Fibroblast of mammary gland (primary cell): ENCODE measurements around the gene ADAMTS13.

ENCODE experiments used
- DNase-seq: peaks from one replicate; pipeline ENCODE4 v3.0.0-alpha.2; 2010; ENCODE audit warnings: low read depth
- H3K4me3 ChIP-seq: 2 replicates; pipeline ENCODE4 v1.5.1; 2011; ENCODE audit warnings: low read depth, mild to moderate bottlenecking, low read length, moderate library complexity; ENCODE audit not compliant: control insufficient read depth
- TF ChIP-seq, protein P1 (sequence below): conservative IDR thresholded peaks from 2 replicates; pipeline ENCODE4 v1.5.1; 2011; ENCODE audit warnings: low read depth, low read length, inconsistent platforms; ENCODE audit not compliant: control insufficient read depth, insufficient read depth

The ADAMTS13 gene

DNA sequence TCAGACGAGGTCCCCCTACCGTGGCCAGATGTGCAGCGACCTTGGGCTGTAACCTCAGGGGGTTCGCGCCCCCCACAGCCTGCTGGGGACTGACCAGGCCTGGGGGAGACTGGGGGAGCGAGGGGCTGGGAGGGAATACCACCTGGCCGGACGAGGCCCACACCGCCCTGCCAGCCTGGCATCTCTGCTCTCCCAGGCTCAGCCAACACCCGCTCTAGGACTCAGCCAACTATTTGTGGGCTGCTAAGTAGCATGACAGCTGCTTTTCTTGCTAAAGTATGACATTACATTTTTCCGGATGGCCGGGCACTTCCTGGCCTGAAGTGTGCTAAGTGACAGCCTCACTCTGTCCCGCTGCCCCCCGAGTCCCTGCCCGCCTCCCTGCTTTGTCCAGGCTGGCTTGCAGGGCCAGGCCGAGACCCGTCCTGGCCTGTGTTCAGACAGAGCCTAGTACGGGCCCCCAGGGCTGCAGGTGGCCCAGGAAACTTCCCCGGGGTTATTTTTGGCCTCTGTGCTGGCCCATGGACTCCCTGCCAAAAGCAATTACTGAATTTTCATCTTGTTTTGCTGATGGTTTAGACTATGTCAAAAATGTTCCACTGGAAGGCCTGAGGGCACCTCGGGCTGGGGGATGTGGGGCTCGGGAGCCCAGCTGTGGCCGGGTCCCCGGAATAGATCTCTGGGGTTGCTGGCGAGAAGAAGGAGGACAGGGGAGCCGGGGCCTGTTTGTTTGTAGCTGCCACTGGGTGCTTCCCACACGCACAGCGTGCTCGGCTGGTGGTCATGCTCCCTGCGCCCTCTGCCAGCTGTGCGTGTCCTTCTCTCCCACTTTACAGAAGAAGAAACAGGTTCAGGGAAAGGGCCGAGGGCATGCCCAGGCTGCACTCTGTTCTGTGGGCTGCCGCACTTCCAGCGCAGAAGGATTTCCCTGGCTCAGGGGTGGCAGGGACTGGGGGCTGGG is 70.2 kb downstream of the ADAMTS13 start:
- TF ChIP-seq, protein P1, sequence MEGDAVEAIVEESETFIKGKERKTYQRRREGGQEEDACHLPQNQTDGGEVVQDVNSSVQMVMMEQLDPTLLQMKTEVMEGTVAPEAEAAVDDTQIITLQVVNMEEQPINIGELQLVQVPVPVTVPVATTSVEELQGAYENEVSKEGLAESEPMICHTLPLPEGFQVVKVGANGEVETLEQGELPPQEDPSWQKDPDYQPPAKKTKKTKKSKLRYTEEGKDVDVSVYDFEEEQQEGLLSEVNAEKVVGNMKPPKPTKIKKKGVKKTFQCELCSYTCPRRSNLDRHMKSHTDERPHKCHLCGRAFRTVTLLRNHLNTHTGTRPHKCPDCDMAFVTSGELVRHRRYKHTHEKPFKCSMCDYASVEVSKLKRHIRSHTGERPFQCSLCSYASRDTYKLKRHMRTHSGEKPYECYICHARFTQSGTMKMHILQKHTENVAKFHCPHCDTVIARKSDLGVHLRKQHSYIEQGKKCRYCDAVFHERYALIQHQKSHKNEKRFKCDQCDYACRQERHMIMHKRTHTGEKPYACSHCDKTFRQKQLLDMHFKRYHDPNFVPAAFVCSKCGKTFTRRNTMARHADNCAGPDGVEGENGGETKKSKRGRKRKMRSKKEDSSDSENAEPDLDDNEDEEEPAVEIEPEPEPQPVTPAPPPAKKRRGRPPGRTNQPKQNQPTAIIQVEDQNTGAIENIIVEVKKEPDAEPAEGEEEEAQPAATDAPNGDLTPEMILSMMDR = no peak
- H3K4me3 ChIP-seq = no peak overlapping the region
- no peak for DNase-seq

DNA sequence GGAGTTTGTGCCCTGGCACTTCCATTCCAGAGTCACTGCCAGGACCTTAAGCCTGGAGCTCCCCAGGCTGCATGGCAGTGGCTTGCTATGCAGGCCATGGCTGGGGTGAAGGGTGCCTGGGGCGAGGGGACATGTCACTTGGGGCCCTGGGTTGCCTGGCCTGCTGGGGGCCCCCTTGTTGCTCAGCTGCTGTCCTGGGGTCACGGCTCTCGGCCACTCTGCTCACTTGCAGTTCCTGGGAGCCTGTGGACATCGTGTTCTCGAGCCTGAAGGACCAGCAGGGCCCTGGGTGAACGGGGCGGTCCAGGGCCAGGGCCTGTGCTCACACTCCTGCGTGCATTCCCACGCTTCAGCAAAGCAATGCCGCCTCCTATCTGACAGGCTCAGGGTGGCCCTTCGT is 71.3 kb downstream of the ADAMTS13 start:
- no peak overlapping the region for H3K4me3 ChIP-seq
- TF ChIP-seq, protein P1 = no peak
- no peak for DNase-seq

DNA sequence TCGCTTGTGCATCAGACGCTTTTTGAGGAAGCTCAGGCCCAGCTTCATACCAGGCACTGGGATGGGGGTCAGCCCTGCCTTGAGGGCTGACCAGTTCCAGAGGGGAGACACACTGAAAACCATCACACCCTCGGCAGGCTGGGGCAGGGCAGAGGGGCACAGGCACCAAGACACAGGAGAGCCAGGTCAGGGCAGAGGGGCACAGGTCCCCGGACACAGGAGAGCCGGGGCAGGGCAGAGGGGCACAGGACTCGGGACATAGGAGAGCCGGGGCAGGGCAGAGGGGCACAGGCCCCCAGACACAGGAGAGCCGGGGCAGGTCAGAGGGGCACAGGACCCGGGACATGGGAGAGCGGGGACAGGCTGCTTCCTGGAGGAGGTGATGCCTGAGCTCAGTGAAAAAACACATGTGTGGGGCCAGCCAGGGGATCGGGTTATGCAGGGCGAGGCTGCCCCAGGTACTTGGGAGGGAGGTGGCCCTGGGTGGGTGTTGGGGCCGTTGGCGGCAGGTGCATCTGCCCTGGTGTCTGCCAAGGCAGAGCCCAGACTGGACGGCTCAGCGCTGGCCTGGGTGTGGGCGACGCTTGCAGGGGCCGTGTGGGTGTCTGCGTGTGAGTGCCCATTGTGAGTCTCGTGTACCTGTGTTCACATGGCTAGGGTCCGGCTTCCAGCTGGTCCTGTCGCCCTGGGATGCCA is 71.8 kb downstream of the ADAMTS13 start:
- DNase-seq = no peak
- no peak overlapping the region for H3K4me3 ChIP-seq
- TF ChIP-seq, protein P1 = no peak

DNA sequence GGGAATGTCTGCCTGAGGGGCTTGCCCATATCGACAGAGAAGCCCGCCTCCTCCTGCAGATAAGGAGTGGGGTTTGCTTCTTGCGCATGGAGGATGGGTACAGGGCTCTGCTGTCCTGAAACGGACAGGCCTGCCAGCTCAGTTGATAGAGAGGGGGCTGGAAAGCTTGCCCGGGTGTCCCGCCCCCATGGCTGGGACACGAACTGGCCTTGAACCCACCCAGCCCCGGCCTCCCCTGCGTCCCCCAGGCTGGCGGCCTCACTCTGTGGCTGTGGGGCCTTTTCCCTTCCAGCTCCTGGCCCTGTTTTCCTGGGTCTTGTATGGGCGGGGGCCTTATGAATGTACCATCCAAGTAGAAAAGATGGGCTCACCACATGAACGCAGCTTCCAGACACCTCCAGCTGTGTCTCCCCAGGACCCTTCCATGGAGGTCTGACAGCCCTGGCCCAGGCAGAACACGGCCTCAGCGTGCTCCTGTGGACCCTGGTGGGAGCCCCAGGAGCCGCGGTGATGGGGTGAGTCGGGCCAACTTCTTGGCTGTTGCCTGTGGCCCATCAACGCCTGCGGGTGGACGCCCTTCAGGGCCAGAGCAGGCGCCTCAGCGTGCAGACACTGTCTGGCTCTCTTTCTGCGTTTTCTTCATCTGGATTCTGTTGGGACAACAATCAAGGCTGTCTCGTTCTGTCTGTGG is 72.6 kb downstream of the ADAMTS13 start:
- TF ChIP-seq, protein P1 = no peak
- no peak overlapping the region for H3K4me3 ChIP-seq
- no peak for DNase-seq

DNA sequence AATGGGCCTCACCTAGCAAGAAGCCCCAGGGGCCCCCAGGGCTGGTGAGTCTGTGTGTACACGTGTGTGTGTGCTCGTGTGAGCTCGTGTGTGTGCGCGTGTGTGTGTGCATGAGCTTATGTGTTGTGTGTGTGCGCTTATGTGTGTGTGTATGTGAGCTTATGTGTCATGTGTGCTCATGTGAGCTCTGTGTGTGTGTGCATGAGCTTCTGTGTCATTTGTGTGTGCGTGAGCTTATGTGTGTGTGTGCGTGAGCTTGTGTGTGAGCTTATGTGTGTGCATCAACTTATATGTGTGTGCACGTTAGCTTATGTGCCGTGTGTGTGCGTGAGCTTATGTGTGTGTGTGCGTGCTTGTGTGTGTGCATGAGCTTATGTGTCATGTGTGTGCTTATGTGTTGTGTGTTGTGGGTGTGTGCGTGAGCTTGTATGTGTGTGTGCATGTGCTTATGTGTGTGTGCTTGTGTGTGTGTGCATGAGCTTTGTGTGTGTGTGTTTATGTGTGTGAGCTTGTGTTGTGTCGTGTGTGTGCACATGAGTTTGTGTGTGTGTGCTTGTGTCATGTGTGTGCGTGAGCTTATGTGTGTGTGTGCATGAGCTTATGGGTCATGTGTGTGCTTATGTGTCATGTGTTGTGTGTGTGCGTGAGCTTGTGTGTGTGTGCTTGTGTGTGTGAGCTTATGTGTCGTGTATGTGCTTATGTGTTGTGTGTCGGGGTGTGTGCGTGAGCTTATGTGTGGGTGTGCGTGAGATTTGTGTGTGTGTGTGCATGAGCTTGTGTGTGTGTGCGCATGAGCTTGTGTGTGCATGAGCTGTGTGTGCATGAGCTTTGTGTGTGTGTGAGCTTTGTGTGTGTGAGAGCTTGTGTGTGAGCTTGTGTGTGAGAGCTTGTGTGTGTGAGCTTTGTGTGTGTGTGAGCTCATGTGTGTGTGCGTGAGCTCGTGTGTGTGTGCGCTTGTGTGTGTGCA is 73.4 kb downstream of the ADAMTS13 start:
- H3K4me3 ChIP-seq = no peak overlapping the region
- TF ChIP-seq, protein P1 = no peak
- DNase-seq = no peak
